ENCODE results near the gene ACAA2. TPM values are rescaled to one million over a fixed set of nuclear protein-coding genes. Genes with fewer than 3 reads are reported as not detected.

Gene ACAA2
- total RNA-seq, 1 experiment from 2014 or later: 51.1 TPM

DNA sequence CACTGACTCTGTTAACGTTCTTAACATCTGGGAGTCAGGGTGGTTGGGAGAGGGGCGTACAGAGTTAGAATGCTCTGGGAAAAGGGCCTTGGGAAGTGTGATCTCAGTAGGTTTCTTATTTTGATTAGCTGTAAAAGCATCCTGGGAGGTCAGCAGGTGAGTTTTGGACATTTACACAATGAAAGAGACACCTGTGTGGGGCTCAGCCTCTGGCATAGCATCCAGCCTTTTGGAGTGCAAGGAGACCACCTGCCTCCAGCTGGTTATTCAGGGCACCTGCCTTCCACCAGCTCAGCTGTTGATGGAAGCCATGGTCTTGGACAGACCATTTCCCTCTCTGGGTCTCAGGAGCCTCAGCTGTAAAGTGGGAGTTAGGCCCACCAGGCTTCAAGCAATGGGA is 49.7 kb downstream of the ACAA2 start:
- no peak overlapping the region for H3K4me3 ChIP-seq (ENCODE audit: low read depth, low read length, poor library complexity, severe bottlenecking)
- H3K4me1 ChIP-seq (ENCODE audit: insufficient read depth, low read length, poor library complexity, severe bottlenecking): no peaks in the 10 kb centered on the region
- no peaks in the 10 kb centered on the region for H3K36me3 ChIP-seq (ENCODE audit: insufficient read depth, low read length, poor library complexity, severe bottlenecking)
- TF ChIP-seq, protein P1, sequence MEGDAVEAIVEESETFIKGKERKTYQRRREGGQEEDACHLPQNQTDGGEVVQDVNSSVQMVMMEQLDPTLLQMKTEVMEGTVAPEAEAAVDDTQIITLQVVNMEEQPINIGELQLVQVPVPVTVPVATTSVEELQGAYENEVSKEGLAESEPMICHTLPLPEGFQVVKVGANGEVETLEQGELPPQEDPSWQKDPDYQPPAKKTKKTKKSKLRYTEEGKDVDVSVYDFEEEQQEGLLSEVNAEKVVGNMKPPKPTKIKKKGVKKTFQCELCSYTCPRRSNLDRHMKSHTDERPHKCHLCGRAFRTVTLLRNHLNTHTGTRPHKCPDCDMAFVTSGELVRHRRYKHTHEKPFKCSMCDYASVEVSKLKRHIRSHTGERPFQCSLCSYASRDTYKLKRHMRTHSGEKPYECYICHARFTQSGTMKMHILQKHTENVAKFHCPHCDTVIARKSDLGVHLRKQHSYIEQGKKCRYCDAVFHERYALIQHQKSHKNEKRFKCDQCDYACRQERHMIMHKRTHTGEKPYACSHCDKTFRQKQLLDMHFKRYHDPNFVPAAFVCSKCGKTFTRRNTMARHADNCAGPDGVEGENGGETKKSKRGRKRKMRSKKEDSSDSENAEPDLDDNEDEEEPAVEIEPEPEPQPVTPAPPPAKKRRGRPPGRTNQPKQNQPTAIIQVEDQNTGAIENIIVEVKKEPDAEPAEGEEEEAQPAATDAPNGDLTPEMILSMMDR (conservative IDR thresholded peaks at IDR 0.05; ENCODE audit: low read depth, low read length): no peak
- TF ChIP-seq EZH2 (IDR thresholded peaks at IDR 0.05; ENCODE audit: borderline replicate concordance, low read depth, low read length, poor library complexity, severe bottlenecking): no peak
- intact Hi-C loops (cut with micrococcal nuclease; ENCODE audit: unreplicated experiment): no loop called here
- DNase-seq (ENCODE audit: low spot score): no peak
- BruUV-seq (replicated peaks): no TSS peak
- H3K9me3 ChIP-seq (ENCODE audit: low read depth, low read length, poor library complexity, severe bottlenecking): no peaks in the 10 kb centered on the region
- ChIA-PET POLR2A (ENCODE audit: low non-redundant PET) (no interaction called here), CTCF (interaction anchor here (0.6 kb wide), 1 partner anchor 30 kb away, joined by 3 read pairs; no protein-coding TSS in a partner anchor)
- H3K27ac ChIP-seq (ENCODE audit: low read depth, low read length, poor library complexity, severe bottlenecking): no peak overlapping the region
- no peaks in the 10 kb centered on the region for H3K27me3 ChIP-seq (replicated peaks; ENCODE audit: insufficient read depth, low read depth, low read length, poor library complexity)

DNA sequence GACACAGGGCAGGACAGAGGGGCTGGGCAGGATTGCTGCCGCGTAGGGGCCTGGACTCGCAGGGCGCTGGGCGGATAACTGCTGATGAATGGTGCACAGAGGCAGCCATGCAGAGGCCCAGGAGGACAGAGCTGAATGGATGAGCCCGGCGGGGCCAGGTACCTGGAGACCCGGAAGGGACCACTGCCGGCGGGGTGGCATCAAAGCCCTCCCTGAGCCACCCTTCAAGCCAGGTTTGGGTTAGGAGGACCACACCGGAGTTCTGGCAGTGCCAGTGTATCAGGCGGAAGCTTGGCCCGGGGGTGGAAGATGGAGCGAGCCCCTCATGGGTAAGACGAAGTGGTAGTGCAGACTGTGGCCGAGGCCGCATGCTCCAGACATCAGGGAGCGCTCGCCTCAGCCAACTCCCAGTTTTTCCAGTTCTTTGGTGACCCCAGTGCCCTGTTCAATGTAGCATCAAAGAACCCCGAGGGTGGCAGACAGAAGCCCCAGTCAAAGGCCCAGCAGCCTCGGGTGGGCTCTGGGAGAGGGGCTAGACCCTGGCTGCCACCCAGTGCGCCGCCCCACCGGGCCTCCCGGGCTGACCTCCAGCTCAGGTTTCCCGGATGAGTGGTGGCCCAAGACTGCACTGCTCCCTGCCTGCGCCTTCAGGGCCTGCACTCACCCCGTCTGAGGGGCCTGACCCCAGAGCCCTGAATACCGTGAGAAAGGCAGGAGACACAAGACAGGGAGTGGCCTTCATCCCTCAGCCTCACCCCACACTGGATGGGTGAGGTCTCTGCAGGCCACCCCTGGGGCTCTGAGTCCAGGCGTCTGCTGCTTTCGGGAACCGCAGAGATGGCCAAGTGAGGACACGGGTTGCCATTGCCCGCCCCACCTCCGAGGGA is 50.9 kb downstream of the ACAA2 start:
- Histone ChIP-seq H3K27ac (ENCODE audit: low read depth, low read length, poor library complexity, severe bottlenecking) (no peak overlapping the region), H3K27me3 (replicated peaks; ENCODE audit: insufficient read depth, low read depth, low read length, poor library complexity) (no peaks in the 10 kb centered on the region), H3K4me1 (ENCODE audit: insufficient read depth, low read length, poor library complexity, severe bottlenecking) (no peaks in the 10 kb centered on the region), H3K4me3 (ENCODE audit: low read depth, low read length, poor library complexity, severe bottlenecking) (no peak overlapping the region), H3K9me3 (ENCODE audit: low read depth, low read length, poor library complexity, severe bottlenecking) (no peaks in the 10 kb centered on the region), H3K36me3 (ENCODE audit: insufficient read depth, low read length, poor library complexity, severe bottlenecking) (no peaks in the 10 kb centered on the region)
- no TSS peak for BruUV-seq (replicated peaks)
- TF ChIP-seq, protein P1 (conservative IDR thresholded peaks at IDR 0.05; ENCODE audit: low read depth, low read length): no peak
- intact Hi-C loops (cut with micrococcal nuclease; ENCODE audit: unreplicated experiment): no loop called here
- ChIA-PET CTCF (no interaction called here), POLR2A (ENCODE audit: low non-redundant PET) (no interaction called here)
- no peak for DNase-seq (ENCODE audit: low spot score)

DNA sequence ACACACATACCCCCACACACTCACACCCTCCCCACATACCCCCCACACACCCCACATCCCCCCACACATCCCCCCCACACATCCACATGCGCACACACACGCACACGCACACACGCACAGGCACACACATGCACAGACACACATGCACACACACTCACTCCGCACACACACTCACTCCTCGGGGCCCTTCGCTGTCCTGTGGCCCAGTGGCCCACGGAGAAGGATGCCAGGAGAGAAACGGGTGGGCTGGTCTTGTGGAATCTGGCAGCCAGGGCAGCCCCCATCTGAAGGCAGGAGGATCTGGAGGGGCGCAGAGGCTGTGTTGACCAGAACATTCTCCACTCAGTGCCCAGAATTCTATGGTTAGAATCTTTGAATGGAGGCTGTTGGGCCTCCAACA is 51.6 kb downstream of the ACAA2 start:
- Histone ChIP-seq H3K27me3 (replicated peaks; ENCODE audit: insufficient read depth, low read depth, low read length, poor library complexity) (no peaks in the 10 kb centered on the region), H3K27ac (ENCODE audit: low read depth, low read length, poor library complexity, severe bottlenecking) (no peak overlapping the region), H3K4me1 (ENCODE audit: insufficient read depth, low read length, poor library complexity, severe bottlenecking) (no peaks in the 10 kb centered on the region), H3K9me3 (ENCODE audit: low read depth, low read length, poor library complexity, severe bottlenecking) (no peaks in the 10 kb centered on the region), H3K4me3 (ENCODE audit: low read depth, low read length, poor library complexity, severe bottlenecking) (no peak overlapping the region), H3K36me3 (ENCODE audit: insufficient read depth, low read length, poor library complexity, severe bottlenecking) (no peaks in the 10 kb centered on the region)
- ChIA-PET CTCF (no interaction called here), POLR2A (ENCODE audit: low non-redundant PET) (no interaction called here)
- no peak for DNase-seq (ENCODE audit: low spot score)
- no TSS peak for BruUV-seq (replicated peaks)
- intact Hi-C loops (cut with micrococcal nuclease; ENCODE audit: unreplicated experiment): no loop called here
- TF ChIP-seq EZH2 (IDR thresholded peaks at IDR 0.05; ENCODE audit: borderline replicate concordance, low read depth, low read length, poor library complexity, severe bottlenecking): no peak
- TF ChIP-seq, protein P1 (conservative IDR thresholded peaks at IDR 0.05; ENCODE audit: low read depth, low read length): no peak

Measured in A673 (cell line).